ENCODE data around the gene RASA3.

Gene RASA3

DNA sequence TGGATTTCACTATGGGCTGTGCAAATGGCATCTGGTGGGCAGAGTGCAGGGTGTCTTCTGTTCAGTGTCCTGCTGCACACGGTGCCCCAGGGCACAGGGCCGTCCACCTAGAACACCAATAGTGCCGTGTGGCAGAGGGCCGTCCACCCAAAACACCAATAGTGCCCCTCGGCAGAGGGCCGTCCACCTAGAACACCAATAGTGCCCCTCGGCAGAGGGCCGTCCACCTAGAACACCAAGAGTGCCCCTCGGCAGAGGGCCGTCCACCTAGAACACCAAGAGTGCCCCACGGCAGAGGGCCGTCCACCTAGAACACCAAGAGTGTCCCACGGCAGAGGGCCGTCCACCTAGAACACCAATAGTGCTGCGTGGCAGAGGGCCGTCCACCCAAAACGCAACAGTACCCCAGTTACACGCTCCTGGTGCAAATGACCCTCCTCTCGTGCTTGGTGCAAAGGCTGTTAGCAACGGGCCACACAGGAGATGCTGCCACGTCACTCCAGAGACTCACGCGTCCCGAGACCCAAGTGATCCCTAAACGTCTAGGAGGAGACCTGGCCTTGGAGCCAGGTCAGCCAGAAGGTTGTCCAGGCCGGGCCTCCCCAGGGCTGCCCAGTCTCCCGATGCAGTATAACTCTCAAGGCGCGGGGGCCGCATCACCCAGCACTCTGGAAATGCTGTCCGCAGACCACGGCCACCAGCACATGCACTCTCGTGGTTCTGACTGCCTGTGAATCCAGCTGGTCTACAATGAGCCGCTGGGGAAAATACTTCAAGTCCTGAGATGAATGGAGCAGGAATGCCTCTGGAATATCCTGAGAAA lies 51.5 kb downstream of the RASA3 start:
- TF ChIP-seq GATA3 (IDR thresholded peaks at IDR 0.05; ENCODE audit: low read depth, low read length) (no peak), GATA2 (IDR thresholded peaks at IDR 0.05; ENCODE audit: low read depth, low read length) (no peak)

DNA sequence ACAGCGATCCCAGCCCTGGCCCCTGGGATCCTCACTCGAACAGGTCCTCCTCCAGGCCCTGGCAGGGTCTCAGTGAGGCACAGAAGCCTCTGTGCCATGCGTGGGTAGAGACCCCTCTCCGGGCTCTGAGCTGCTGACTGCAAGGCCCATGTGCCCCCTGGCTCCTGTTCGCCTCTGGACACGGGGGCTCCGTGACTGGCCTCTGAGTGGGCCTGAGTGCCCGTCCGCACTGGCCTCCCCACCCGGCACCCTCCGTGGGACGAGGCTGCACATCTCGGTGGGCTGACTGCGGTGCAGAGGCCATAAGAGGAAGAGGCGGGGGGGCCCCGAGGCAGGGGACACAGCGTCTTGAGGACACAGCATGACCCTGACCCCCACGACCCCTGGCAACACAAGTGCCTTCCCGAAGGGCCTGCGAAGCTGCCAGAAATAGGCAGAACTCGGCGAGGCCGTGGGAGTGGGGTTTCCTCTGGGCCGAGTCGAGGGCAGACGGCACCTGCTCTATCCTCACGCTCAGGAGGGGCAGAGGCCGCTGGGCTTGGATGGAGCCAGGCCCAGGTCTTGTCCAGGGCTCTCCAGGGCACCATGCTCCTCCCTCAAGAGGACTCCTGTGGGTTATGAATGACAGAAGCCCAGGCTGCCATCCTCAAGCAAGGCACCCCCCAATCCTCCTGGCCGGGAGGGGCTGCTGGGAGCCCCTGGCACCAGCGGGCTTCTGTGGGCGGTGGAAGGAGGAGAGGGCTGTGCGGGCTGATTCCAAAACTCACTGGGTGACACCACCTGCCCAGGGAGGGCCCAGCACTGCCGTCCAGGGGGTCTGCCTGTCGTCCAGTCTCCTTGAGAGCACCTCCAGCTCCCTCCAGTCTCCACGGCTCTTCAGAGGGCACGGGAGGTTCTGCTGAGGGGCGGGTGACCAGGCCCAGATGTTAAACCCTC lies 52.6 kb downstream of the RASA3 start:
- no peak for TF ChIP-seq GATA2 (IDR thresholded peaks at IDR 0.05; ENCODE audit: low read depth, low read length)
- no peak for TF ChIP-seq GATA3 (IDR thresholded peaks at IDR 0.05; ENCODE audit: low read depth, low read length)

DNA sequence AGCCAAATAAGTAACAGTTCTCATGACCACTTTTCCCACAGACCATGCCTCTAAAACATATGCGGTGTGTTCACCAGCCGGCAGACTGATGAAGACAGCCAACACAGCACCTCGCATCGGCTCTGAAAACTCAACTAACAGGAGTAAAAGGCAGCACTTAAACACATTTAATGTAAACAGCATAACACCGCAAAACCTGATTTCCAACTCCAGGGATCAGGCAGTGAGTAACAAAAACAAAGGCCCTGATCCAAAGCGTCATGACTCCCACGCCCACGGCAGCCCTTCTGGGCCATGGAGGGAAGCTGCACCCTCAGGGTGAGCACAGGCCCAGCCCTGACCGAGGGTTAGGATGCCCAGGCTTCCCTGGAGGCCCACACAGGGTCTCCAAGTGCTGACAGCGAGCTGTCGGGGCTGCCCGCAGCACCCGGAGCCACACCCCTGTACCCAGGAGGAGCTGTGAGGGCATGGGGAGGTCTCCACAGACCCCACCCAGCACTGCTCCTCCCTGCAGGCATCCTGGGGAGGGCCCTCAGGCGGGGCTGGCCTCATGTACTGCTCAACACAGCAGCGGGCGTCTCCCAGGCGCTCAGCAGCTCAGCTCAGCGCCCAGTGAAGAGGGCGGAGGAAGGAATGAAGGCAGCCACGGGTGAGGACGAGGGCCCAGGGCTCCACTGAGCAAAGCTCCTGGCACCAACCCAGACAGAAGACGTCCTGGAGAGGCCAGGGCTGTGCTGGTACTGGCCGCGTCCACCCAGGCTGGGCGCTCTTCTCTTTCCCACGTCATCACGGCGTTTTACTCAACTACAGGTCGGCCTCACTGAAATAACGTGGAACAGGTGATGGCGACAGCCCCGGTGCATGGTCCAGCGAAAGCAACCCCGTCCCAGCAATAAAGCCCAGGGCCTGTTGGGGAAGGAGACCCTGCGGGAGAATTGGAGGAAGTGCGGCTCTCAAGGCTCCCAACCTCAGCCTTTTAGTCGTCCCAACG lies 53.7 kb downstream of the RASA3 start:
- TF ChIP-seq GATA3 (IDR thresholded peaks at IDR 0.05; ENCODE audit: low read depth, low read length) (no peak), GATA2 (IDR thresholded peaks at IDR 0.05; ENCODE audit: low read depth, low read length) (no peak)

DNA sequence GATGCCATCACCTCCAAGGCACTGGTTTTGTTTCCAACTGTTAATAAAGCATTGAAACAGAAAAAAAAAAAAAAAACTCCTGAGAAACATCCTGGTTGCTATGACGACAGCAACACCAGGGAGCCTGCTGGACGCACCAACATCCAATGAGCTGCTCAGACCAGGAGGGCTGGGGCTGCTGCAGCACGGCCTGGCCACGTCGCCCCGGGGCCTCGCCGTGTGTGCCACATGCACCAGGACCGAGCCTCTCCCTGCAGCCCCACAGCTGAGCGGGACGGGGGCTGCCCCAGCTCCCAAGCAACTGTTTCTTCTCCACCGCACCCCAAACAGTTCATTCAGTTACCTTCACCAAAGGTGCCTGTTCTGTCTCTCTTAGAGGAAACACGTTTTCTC lies 54.5 kb downstream of the RASA3 start:
- TF ChIP-seq GATA2 (IDR thresholded peaks at IDR 0.05; ENCODE audit: low read depth, low read length) (0 out of 2 replicates have a peak, but pooled peaks have one; percentile 18), GATA3 (IDR thresholded peaks at IDR 0.05; ENCODE audit: low read depth, low read length) (no peak)

DNA sequence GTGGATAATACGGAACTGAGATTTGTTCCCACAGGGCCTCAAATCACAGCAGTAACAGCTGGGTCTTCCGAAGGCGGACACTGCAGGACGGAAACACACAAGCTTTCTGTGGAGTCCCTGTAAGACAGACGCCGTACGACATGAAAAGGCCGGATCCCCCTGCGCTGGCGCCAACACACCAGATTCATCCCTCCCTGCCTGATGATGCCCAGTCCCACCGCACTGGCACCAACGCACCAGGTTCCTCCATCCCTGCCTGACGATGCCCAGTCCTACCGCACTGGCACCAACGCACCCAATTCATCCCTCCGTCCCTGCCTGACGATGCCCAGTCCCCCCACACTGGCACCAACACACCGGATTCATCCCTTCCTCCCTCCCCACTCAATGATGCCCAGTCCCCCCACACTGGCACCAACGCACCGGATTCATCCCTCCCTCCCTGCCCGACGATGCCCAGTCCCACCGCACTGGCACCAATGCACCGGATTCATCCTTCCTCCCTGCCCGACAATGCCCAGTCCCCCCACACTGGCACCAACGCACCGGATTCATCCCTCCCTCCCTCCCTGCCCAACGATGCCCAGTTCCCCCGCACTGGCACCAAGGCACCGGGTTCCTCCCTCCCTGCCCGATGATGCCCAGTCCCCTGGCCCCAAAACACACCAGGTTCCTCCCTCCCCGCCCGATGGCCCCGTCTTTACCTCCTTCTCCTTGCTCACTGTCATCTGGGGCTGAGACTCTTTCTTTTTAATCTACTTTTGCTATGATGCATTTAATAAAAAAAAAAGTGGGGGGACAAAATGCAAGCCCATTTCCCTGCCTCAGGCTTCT lies 55.1 kb downstream of the RASA3 start:
- TF ChIP-seq GATA2 (IDR thresholded peaks at IDR 0.05; ENCODE audit: low read depth, low read length), result no peak
- TF ChIP-seq GATA3 (IDR thresholded peaks at IDR 0.05; ENCODE audit: low read depth, low read length), result no peak

DNA sequence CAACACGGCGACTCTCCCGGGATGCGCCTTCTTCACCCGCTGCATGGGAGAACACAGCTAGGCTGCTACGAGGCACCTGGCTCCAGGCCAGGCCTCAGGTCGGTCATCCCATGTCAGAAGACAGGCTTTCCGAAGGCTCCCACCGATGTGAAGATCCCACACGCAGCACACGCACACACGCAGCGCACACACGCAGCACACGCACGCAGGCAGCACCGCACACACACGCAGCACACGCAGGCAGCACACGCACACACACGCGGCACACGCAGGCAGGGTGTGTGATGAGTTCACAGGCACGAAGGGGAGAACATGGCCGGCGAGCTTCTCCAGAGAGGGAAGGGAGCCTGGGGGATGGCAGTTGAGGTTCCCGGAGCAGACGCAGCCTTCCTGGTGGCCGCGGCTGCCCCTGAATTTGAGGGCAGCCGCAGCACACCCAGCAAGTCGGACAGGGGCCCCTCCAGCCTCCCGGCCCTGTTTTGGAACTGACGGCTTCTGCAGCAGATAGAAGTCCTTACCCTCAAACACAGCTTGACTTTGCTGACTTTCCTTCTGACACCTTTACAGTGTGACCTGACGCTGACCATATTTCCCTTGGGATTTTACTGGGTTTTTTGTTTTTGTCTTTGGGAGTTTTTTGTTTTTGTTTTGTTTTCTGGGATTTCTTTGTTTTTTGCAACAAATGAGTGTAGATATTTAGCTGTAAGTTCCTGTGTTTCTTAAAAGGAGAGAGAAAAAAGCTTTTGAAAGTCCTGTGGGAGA lies 55.9 kb downstream of the RASA3 start:
- TF ChIP-seq GATA2 (IDR thresholded peaks at IDR 0.05; ENCODE audit: low read depth, low read length) (no peak), GATA3 (IDR thresholded peaks at IDR 0.05; ENCODE audit: low read depth, low read length) (no peak)

DNA sequence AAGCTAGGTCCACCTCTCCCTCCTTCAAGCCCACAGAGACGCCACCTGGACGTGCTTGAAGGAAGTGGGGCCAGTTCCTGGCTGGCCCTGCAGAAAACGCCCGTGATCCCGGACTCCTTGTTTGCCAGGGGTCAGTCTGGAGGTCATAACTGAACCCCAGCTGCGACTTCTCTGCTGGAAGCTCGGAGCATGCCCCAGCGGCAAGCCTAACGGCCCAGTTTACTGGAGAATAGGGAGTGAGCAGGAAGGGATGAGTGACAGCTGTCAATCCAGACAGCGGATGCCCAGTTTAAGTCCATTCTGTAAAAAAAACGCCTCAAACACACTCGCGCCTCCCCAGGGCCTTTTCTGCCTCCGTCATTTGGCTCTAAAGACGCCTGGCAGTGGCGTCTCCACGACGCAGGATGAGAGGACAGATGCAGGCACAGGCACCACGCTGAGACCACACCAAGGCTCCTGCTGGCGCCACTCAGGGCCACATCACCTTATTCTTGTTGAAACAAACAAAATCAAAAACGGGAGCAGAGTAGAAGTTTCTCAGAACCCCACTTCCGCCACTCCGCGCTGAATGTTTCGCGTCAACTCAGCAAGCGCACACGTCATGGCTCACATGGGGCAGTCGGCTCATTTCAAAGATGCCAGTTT lies 57.6 kb downstream of the RASA3 start:
- TF ChIP-seq GATA3 (IDR thresholded peaks at IDR 0.05; ENCODE audit: low read depth, low read length) (no peak), GATA2 (IDR thresholded peaks at IDR 0.05; ENCODE audit: low read depth, low read length) (no peak)

DNA sequence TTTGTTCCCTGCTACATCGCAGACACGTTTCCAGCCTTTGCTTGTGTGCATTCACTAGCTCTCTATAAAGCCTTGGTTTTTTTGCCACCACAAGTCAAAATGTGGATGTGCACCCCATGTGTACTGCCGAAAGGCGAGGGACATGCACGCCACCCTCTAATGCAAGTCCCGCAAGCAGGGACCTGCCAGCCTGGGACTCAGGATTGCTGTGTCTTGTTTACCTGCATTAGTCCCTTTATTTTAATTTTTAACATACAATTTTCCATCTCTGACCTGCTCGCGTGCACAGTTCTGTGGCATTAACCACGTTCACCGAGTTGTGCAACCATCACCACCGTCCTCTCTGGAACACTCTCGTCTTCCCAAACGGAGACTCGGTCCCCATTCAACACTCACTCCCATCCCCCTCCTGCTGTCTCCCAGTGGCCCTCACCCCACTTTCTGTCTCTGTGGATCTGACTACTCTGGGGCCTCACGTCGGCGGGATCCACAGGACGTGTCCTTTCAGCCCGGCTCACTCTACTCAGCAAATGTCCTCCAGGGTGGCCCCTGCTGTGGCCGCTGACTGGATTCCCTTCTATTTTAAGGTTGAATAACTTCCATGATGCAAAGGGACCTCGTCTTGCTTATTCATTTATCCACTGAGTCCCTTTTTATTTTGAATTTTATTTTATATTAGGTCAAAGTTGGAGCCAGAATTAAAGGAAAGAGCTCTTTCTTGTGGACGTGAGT lies 58.4 kb downstream of the RASA3 start:
- TF ChIP-seq GATA2 (IDR thresholded peaks at IDR 0.05; ENCODE audit: low read depth, low read length), result no peak
- TF ChIP-seq GATA3 (IDR thresholded peaks at IDR 0.05; ENCODE audit: low read depth, low read length), result no peak

DNA sequence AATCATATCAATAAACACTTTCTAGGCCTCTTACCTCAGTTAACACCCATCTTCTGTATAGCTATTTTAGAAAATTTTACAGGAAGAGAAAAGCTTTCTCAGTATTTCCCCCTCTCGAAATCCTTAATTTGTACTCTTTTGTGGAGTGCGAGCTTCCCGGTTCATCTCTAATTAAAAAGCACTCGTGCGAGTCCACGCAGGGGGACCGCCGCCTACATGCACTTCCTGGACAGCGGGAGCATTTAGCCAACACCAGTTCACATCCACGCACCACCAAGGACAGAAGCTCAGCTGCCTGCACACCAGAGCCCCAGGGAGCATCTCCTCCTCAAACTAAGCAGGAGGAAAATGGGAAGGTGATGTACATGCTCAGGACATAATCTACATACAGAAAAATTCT lies 60.0 kb downstream of the RASA3 start:
- no peak for TF ChIP-seq GATA3 (IDR thresholded peaks at IDR 0.05; ENCODE audit: low read depth, low read length)
- TF ChIP-seq GATA2 (IDR thresholded peaks at IDR 0.05; ENCODE audit: low read depth, low read length), result no peak

DNA sequence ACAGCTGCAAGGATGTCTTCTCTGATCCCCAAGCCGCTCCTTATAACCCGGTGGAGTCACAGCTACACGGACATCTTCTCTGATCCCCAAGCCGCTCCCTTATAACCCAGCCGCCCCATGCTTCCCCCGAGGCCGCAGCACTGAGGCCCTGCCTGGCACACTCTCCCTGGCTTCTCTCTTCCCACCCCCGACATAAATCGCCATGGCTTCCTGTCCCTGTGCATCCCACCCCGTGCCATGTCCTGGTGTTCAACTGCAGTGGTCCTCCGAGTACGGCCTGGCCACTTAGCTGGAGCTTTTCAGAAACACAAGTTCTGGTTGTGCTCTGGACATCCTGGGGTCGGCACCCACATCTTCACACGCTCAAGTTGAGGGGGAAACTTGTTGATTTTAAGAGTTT lies 60.4 kb downstream of the RASA3 start:
- no peak for TF ChIP-seq GATA2 (IDR thresholded peaks at IDR 0.05; ENCODE audit: low read depth, low read length)
- TF ChIP-seq GATA3 (IDR thresholded peaks at IDR 0.05; ENCODE audit: low read depth, low read length), result no peak

DNA sequence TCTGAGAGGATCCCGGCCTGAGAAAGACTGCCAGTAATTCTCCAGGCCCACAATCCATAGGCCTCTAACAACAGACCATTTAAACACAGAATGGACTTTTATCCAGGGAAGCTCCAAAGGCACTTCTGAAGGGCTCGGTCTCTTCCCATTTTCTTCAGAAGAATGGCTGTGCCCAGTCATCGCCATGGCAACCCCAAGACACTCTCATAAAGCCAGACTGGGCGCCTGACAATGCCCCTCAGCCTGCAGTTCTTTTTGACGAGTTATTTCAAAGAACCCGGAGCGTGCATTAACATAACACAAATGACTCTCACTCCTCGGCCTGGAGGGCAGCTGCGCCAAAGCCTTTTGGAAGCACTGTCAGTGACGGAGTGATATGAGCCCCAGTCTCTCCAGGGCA lies 61.0 kb downstream of the RASA3 start:
- no peak for TF ChIP-seq GATA3 (IDR thresholded peaks at IDR 0.05; ENCODE audit: low read depth, low read length)
